GM12892 (cell line): ENCODE measurements around the gene HIPK1.

Experiments used
- POLR2A ChIP-seq: IDR thresholded peaks from 2 replicates; pipeline ENCODE4 v1.6.1; 2011; ENCODE audit warnings: low read depth, low read length, control low read depth
- TAF1 ChIP-seq: IDR thresholded peaks from 2 replicates; pipeline ENCODE4 v1.6.1; 2011; ENCODE audit warnings: low read depth, mild to moderate bottlenecking, control low read depth, low read length, borderline replicate concordance

DNA sequence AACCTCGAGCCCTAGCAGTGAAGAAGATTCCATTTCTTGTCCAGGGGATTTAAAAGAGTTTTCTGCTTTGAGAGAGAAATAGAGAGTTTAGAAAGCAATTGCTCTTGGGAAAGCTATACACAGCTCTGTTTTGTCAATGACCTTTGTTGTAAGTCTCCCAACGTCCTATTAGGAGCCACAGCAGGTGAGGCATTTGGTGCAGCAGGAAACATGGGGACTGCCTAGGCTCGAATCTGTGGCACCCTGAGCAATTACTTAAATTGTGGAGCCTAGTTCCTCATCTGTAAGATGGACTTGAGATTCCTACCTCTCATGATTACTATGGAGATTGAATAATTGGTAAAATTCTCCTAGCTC, 15.8 kb upstream of the HIPK1 start:
- TF ChIP-seq TAF1 (no peak), POLR2A (no peak)
